ENCODE results near the gene RASAL1. TPM values are rescaled to one million over a fixed set of nuclear protein-coding genes. Genes with fewer than 3 reads are reported as not detected.

RASAL1 gene
- total and polyA plus RNA-seq, 2 experiments from 2014 or later: 2.7 to 8.2 TPM

DNA sequence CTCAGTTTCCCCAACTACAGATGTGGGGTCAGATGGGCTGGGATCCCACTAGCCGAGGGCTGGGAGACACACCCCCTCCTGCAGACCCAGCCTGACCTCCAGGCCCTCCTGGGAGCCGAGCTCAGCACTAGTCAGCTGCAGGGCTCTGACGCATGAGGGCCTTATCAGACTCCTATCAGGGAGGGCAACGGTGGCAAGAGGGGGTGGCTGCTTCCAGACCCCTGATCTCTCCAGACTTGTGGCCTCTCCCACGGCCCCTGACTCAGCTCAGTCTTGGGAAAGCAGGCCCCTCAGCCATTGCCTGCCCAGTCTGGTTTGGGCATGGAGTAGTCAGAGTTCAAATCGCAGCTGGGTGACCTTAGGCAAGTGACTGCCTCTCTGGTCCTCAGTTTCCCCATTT lies 2.5 kb downstream of the RASAL1 start:
- Mint-ChIP-seq H3K9me3 (no peaks in the 10 kb centered on the region), H3K4me3 (no peak overlapping the region), H3K36me3 (ENCODE audit: low read depth) (no peaks in the 10 kb centered on the region), H3K27ac (no peak overlapping the region), H3K4me1 (peaks cover 19% of the 10 kb centered on the region), H3K27me3 (ENCODE audit: insufficient read depth, low read depth, poor library complexity) (peaks cover 26% of the 10 kb centered on the region)
- peaks cover 14% of the 10 kb centered on the region for H3K4me1 ChIP-seq (ENCODE audit: insufficient read depth)
- H3K79me2 ChIP-seq (replicated peaks; ENCODE audit: insufficient read depth): no peaks in the 10 kb centered on the region
- H2AFZ ChIP-seq: no peak overlapping the region
- no peak for TF ChIP-seq CREB1 (CRISPR knock-in tag; IDR thresholded peaks at IDR 0.05; ENCODE audit: low read depth)
- TF ChIP-seq JUNB (IDR thresholded peaks at IDR 0.05; ENCODE audit: unreplicated experiment): no peak
- peaks cover 8% of the 10 kb centered on the region for H3K27me3 ChIP-seq (ENCODE audit: insufficient read depth)
- DNase-seq (ENCODE audit: low spot score): no peak
- H3K27ac ChIP-seq (ENCODE audit: low read depth): no peak overlapping the region
- no peaks in the 10 kb centered on the region for H3K9me2 ChIP-seq (ENCODE audit: insufficient read depth)
- 0 out of 2 replicates have a peak, but pooled peaks cover 4% of the 10 kb centered on the region for H3F3A ChIP-seq (replicated peaks; ENCODE audit: low read depth)
- H4K20me1 ChIP-seq (replicated peaks; ENCODE audit: insufficient read depth): no peaks in the 10 kb centered on the region
- no peak for ATAC-seq
- H3K4me3 ChIP-seq: no peak overlapping the region
- H3K4me2 ChIP-seq: no peak overlapping the region
- no peaks in the 10 kb centered on the region for H3K36me3 ChIP-seq (ENCODE audit: insufficient read depth)

DNA sequence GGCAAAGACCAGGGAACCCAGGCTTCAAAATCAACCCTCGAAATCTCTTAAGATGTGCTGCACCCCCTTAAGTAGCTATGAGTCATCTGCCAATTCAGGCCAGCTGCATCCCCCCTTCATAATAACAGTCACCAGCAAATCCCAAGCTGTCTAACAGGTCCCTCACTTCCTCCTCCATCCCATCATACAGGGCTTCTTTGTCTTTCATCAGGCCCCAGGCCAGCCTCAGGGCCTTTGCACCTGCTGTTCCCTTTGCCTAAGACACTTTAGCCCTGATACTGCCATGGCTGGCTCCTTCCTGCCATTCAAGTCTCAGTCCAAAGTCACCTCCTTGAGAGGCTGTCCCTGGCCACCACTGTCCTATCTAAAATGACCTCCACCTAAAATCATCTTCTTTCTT lies 4.0 kb downstream of the RASAL1 start:
- peaks cover 22% of the 10 kb centered on the region for H3K27me3 Mint-ChIP-seq (ENCODE audit: insufficient read depth, low read depth, poor library complexity)
- Histone ChIP-seq H3K27ac (ENCODE audit: low read depth) (no peak overlapping the region), H3K36me3 (ENCODE audit: insufficient read depth) (no peaks in the 10 kb centered on the region), H3K4me1 (ENCODE audit: insufficient read depth) (peaks cover 13% of the 10 kb centered on the region), H3K4me3 (no peak overlapping the region), H4K20me1 (replicated peaks; ENCODE audit: insufficient read depth) (no peaks in the 10 kb centered on the region), H2AFZ (no peak overlapping the region), H3K27me3 (ENCODE audit: insufficient read depth) (peaks cover 8% of the 10 kb centered on the region), H3K4me2 (no peak overlapping the region), H3K9me2 (ENCODE audit: insufficient read depth) (no peaks in the 10 kb centered on the region), H3F3A (replicated peaks; ENCODE audit: low read depth) (0 out of 2 replicates have a peak, but pooled peaks cover 4% of the 10 kb centered on the region), H3K79me2 (replicated peaks; ENCODE audit: insufficient read depth) (no peaks in the 10 kb centered on the region)
- ATAC-seq (no peak), DNase-seq (ENCODE audit: low spot score) (no peak)
- no peak overlapping the region for H3K4me3 Mint-ChIP-seq
- H3K4me1 Mint-ChIP-seq: peaks cover 15% of the 10 kb centered on the region
- no peak for TF ChIP-seq CREB1 (CRISPR knock-in tag; IDR thresholded peaks at IDR 0.05; ENCODE audit: low read depth)
- TF ChIP-seq ETS1 (IDR thresholded peaks at IDR 0.05): no peak
- no peak for TF ChIP-seq ZNF462 (CRISPR knock-in tag; IDR thresholded peaks at IDR 0.05)
- no peak for TF ChIP-seq EZH2 (IDR thresholded peaks at IDR 0.05; ENCODE audit: low read depth, unreplicated experiment)
- no peak for TF ChIP-seq JUNB (IDR thresholded peaks at IDR 0.05; ENCODE audit: unreplicated experiment)
- no peak for TF ChIP-seq EZH2phosphoT487 (IDR thresholded peaks at IDR 0.05; ENCODE audit: unreplicated experiment)
- no peak for TF ChIP-seq NANOG (IDR thresholded peaks at IDR 0.05; ENCODE audit: borderline replicate concordance)
- no peaks in the 10 kb centered on the region for H3K36me3 Mint-ChIP-seq (ENCODE audit: low read depth)
- H3K9me3 Mint-ChIP-seq: no peaks in the 10 kb centered on the region
- no peak overlapping the region for H3K27ac Mint-ChIP-seq

Measured in GM23338 (cell line).